Liver (tissue), 9 donors: Measurements from ENCODE around the gene ST6GAL1. TPM values are rescaled to one million over a fixed set of nuclear protein-coding genes. Genes with fewer than 3 reads are reported as not detected.

Experiments
- DNase-seq: peaks from one replicate; pipeline ENCODE4 v3.0.0-alpha.2; 2017; ENCODE audit warnings: low spot score
- H3K27ac ChIP-seq, 2 donors: one replicate each; pipeline ENCODE4 v1.7.0; 2013; ENCODE audit warnings: inconsistent platforms in 2 of 2, low read length in 2 of 2, control low read depth in 1 of 2, low read depth in 1 of 2, mild to moderate bottlenecking in 1 of 2
- H3K27me3 ChIP-seq, 4 donors: one replicate each; pipeline versions ENCODE4 v1.6.1 to v1.7.0; 2013; ENCODE audit warnings: low read length in 3 of 4, inconsistent platforms in 1 of 4, mild to moderate bottlenecking in 1 of 4, moderate library complexity in 1 of 4; ENCODE audit not compliant: control insufficient read depth in 4 of 4, insufficient read depth in 4 of 4
- H3K36me3 ChIP-seq, 4 donors: one replicate each; pipeline versions ENCODE4 v1.6.1 to v1.7.0; 2013; ENCODE audit warnings: low read length in 3 of 4, mild to moderate bottlenecking in 3 of 4, low read depth in 1 of 4, moderate library complexity in 1 of 4; ENCODE audit not compliant: control insufficient read depth in 4 of 4, insufficient read depth in 3 of 4
- H3K4me1 ChIP-seq, 4 donors: one replicate each; pipeline versions ENCODE4 v1.6.1 to v1.7.0; 2013; ENCODE audit warnings: low read length in 3 of 4, mild to moderate bottlenecking in 3 of 4, moderate library complexity in 1 of 4; ENCODE audit not compliant: control insufficient read depth in 4 of 4, insufficient read depth in 4 of 4
- H3K4me3 ChIP-seq, 3 donors: one replicate each; pipeline versions ENCODE4 v1.6.1 to v1.7.0; 2013; ENCODE audit warnings: low read length in 3 of 3, control low read depth in 1 of 3, low read depth in 1 of 3, mild to moderate bottlenecking in 1 of 3
- H3K9ac ChIP-seq, 2 donors: one replicate each; pipeline ENCODE4 v1.7.0; 2013; ENCODE audit warnings: low read length in 2 of 2, mild to moderate bottlenecking in 2 of 2, moderate library complexity in 2 of 2, control low read depth in 1 of 2, low read depth in 1 of 2
- H3K9me3 ChIP-seq, 4 donors: one replicate each; pipeline versions ENCODE4 v1.6.1 to v1.7.0; 2013; ENCODE audit warnings: low read length in 3 of 4; ENCODE audit not compliant: control insufficient read depth in 4 of 4
- EGR1 ChIP-seq, 2 donors: IDR thresholded peaks; 2 replicates each; pipeline ENCODE4 v1.6.1; 2016 to 2018; ENCODE audit warnings: antibody characterized with exemption in 2 of 2, low read depth in 2 of 2
- FOXA1 ChIP-seq: IDR thresholded peaks from 2 replicates; pipeline ENCODE4 v1.6.1; 2016; ENCODE audit warnings: antibody characterized with exemption
- FOXA2 ChIP-seq: IDR thresholded peaks from 2 replicates; pipeline ENCODE4 v1.6.1; 2016; ENCODE audit warnings: antibody characterized with exemption
- GABPA ChIP-seq, 2 donors: IDR thresholded peaks in 1 of 2; conservative IDR thresholded peaks in 1 of 2; 2 replicates each; pipeline ENCODE4 v1.6.1; 2016; ENCODE audit warnings: antibody characterized with exemption in 2 of 2, mild to moderate bottlenecking in 1 of 2, moderate library complexity in 1 of 2
- HNF4A ChIP-seq, 2 donors: conservative IDR thresholded peaks; 2 replicates each; pipeline ENCODE4 v1.6.1; 2016; ENCODE audit warnings: antibody characterized with exemption in 2 of 2, mild to moderate bottlenecking in 2 of 2
- HNF4G ChIP-seq: IDR thresholded peaks from 2 replicates; pipeline ENCODE4 v1.6.1; 2016; ENCODE audit warnings: antibody characterized with exemption
- JUND ChIP-seq, 2 donors: IDR thresholded peaks; 2 replicates each; pipeline ENCODE4 v1.6.1; 2016; ENCODE audit warnings: antibody characterized with exemption in 2 of 2
- NR2F2 ChIP-seq: IDR thresholded peaks from 2 replicates; pipeline ENCODE4 v1.6.1; 2016; ENCODE audit warnings: antibody characterized with exemption
- RAD21 ChIP-seq, 2 donors: IDR thresholded peaks; 2 replicates each; pipeline ENCODE4 v1.6.1; 2016; ENCODE audit warnings: antibody characterized with exemption in 2 of 2, mild to moderate bottlenecking in 2 of 2
- RXRA ChIP-seq, 2 donors: IDR thresholded peaks; 2 replicates each; pipeline ENCODE4 v1.6.1; 2017 to 2018; ENCODE audit warnings: antibody characterized with exemption in 2 of 2, mild to moderate bottlenecking in 1 of 2
- SP1 ChIP-seq: IDR thresholded peaks from 2 replicates; pipeline ENCODE4 v1.6.1; 2018; ENCODE audit warnings: antibody characterized with exemption, mild to moderate bottlenecking
- TAF1 ChIP-seq: conservative IDR thresholded peaks from 2 replicates; pipeline ENCODE4 v1.6.1; 2016; ENCODE audit warnings: antibody characterized with exemption, mild to moderate bottlenecking
- YY1 ChIP-seq: IDR thresholded peaks from 2 replicates; pipeline ENCODE4 v1.6.1; 2016; ENCODE audit warnings: antibody characterized with exemption, mild to moderate bottlenecking
- WGBS: extraction: QIAGEN DNeasy Blood & Tissue Kit; methylation state at CpG from one replicate; pipeline ENCODE4 v1.1.7; 2013; 5-methylcytosine and 5-hydroxymethylcytosine counted together
- polyA plus RNA-seq, 2 donors: library from polyadenylated mRNA; stranded (reverse) in 1 of 2; unstranded in 1 of 2; fragments of 200-250 nt in 1 of 2; fragments of >200 nt in 1 of 2; fragmentation: Nextera tagmentation in 1 of 2; extraction: Ambion mirVana in 1 of 2; gene quantifications; one replicate each; pipeline versions ENCODE4 v1.2.1 to v1.2.3, GENCODE V29; 2013 to 2015
- total RNA-seq, 2 donors: library from RNA; depleted of rRNA; stranded (reverse); fragments of >200 nt; gene quantifications; one replicate each; pipeline ENCODE4 v1.2.3, GENCODE V29; 2014
- TF ChIP-seq, protein P1 (sequence below): fragments of 150-350 bp; IDR thresholded peaks from 2 replicates; pipeline ENCODE4 v1.5.1; 2017; ENCODE audit warnings: improper control_type of control experiment, low read depth, low read length; ENCODE audit not compliant: missing input control
- TF ChIP-seq, protein P2 (sequence below): IDR thresholded peaks from 2 replicates; pipeline ENCODE4 v1.6.1; 2016; ENCODE audit warnings: antibody characterized with exemption
- TF ChIP-seq, protein P3 (sequence below): IDR thresholded peaks from 2 replicates; pipeline ENCODE4 v1.6.1; 2016; ENCODE audit warnings: antibody characterized with exemption
- TF ChIP-seq, protein P4 (sequence below): IDR thresholded peaks from 2 replicates; pipeline ENCODE4 v1.6.1; 2016; ENCODE audit warnings: antibody characterized with exemption
- TF ChIP-seq, protein P5 (sequence below): IDR thresholded peaks from 2 replicates; pipeline ENCODE4 v1.6.1; 2016; ENCODE audit warnings: antibody characterized with exemption, mild to moderate bottlenecking
- donor health status: healthy.
- donor health status: healthy.
- donor health status: healthy.
- donor health status: healthy.
- donor health status: healthy.

Gene ST6GAL1
- total and polyA plus RNA-seq, 4 donors, result 102 to 425 (median 328) TPM

DNA sequence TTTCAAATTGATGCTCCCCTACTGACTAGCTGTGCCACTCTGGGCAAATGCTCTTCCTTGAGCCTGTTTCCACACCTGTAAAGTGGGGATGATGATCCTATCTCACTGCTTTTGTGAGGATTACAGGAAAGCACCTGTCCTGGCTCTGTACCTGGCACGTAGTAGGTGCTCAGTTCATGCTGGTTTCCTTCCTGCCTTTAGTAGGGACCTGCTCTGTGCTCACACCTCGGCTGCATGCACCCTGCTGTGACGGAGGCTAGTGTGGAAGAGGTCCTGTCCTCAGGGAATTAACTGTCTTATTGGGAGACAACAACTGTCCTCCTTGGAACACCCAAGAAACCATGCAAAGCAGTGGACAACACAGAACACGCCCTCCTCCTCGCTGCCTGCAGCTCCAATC lies 147.2 kb downstream of the ST6GAL1 start:
- WGBS, result 94% methylated on average over 5 of the region's 5 CpGs
- Histone ChIP-seq H3K9me3 (no peaks in the 10 kb centered on the region), H3K27me3 (no peaks in the 10 kb centered on the region), H3K4me1 (peaks cover 0 to 2% (median 0%) of the 10 kb centered on the region in 4 donors), H3K4me3 (no peak overlapping the region), H3K36me3 (peaks cover 11 to 63% (median 56%) of the 10 kb centered on the region in 4 donors), H3K27ac (no peak overlapping the region), H3K9ac (no peak overlapping the region)
- TF ChIP-seq, protein P1, sequence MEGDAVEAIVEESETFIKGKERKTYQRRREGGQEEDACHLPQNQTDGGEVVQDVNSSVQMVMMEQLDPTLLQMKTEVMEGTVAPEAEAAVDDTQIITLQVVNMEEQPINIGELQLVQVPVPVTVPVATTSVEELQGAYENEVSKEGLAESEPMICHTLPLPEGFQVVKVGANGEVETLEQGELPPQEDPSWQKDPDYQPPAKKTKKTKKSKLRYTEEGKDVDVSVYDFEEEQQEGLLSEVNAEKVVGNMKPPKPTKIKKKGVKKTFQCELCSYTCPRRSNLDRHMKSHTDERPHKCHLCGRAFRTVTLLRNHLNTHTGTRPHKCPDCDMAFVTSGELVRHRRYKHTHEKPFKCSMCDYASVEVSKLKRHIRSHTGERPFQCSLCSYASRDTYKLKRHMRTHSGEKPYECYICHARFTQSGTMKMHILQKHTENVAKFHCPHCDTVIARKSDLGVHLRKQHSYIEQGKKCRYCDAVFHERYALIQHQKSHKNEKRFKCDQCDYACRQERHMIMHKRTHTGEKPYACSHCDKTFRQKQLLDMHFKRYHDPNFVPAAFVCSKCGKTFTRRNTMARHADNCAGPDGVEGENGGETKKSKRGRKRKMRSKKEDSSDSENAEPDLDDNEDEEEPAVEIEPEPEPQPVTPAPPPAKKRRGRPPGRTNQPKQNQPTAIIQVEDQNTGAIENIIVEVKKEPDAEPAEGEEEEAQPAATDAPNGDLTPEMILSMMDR, result no peak
- TF ChIP-seq, protein P2, sequence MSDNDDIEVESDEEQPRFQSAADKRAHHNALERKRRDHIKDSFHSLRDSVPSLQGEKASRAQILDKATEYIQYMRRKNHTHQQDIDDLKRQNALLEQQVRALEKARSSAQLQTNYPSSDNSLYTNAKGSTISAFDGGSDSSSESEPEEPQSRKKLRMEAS, result no peak
- TF ChIP-seq EGR1 (IDR thresholded peaks at IDR 0.05; ENCODE audit: low read depth in 2 of 2) (no peak), RAD21 (IDR thresholded peaks at IDR 0.05) (no peak), YY1 (no peak), RXRA (IDR thresholded peaks at IDR 0.05) (no peak), SP1 (no peak), HNF4A (conservative IDR thresholded peaks at IDR 0.05) (no peak), HNF4G (no peak), JUND (IDR thresholded peaks at IDR 0.05) (no peak), GABPA (IDR thresholded peaks at IDR 0.05 in 1 of 2, conservative IDR thresholded peaks at IDR 0.05 in 1 of 2) (no peak), FOXA2 (no peak), TAF1 (no peak), FOXA1 (no peak), NR2F2 (no peak)
- TF ChIP-seq, protein P3, sequence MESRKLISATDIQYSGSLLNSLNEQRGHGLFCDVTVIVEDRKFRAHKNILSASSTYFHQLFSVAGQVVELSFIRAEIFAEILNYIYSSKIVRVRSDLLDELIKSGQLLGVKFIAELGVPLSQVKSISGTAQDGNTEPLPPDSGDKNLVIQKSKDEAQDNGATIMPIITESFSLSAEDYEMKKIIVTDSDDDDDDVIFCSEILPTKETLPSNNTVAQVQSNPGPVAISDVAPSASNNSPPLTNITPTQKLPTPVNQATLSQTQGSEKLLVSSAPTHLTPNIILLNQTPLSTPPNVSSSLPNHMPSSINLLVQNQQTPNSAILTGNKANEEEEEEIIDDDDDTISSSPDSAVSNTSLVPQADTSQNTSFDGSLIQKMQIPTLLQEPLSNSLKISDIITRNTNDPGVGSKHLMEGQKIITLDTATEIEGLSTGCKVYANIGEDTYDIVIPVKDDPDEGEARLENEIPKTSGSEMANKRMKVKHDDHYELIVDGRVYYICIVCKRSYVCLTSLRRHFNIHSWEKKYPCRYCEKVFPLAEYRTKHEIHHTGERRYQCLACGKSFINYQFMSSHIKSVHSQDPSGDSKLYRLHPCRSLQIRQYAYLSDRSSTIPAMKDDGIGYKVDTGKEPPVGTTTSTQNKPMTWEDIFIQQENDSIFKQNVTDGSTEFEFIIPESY, result no peak
- TF ChIP-seq, protein P4, sequence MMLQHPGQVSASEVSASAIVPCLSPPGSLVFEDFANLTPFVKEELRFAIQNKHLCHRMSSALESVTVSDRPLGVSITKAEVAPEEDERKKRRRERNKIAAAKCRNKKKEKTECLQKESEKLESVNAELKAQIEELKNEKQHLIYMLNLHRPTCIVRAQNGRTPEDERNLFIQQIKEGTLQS, result no peak
- TF ChIP-seq, protein P5, sequence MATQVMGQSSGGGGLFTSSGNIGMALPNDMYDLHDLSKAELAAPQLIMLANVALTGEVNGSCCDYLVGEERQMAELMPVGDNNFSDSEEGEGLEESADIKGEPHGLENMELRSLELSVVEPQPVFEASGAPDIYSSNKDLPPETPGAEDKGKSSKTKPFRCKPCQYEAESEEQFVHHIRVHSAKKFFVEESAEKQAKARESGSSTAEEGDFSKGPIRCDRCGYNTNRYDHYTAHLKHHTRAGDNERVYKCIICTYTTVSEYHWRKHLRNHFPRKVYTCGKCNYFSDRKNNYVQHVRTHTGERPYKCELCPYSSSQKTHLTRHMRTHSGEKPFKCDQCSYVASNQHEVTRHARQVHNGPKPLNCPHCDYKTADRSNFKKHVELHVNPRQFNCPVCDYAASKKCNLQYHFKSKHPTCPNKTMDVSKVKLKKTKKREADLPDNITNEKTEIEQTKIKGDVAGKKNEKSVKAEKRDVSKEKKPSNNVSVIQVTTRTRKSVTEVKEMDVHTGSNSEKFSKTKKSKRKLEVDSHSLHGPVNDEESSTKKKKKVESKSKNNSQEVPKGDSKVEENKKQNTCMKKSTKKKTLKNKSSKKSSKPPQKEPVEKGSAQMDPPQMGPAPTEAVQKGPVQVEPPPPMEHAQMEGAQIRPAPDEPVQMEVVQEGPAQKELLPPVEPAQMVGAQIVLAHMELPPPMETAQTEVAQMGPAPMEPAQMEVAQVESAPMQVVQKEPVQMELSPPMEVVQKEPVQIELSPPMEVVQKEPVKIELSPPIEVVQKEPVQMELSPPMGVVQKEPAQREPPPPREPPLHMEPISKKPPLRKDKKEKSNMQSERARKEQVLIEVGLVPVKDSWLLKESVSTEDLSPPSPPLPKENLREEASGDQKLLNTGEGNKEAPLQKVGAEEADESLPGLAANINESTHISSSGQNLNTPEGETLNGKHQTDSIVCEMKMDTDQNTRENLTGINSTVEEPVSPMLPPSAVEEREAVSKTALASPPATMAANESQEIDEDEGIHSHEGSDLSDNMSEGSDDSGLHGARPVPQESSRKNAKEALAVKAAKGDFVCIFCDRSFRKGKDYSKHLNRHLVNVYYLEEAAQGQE, result no peak
- no peak for DNase-seq
